Measurements from ENCODE around the gene DYNC1I2. TPM values are rescaled to one million over a fixed set of nuclear protein-coding genes. Genes with fewer than 3 reads are reported as not detected.

DYNC1I2 gene
- total RNA-seq, 2 experiments from 2014 or later: 42.3 to 58.5 TPM

DNA sequence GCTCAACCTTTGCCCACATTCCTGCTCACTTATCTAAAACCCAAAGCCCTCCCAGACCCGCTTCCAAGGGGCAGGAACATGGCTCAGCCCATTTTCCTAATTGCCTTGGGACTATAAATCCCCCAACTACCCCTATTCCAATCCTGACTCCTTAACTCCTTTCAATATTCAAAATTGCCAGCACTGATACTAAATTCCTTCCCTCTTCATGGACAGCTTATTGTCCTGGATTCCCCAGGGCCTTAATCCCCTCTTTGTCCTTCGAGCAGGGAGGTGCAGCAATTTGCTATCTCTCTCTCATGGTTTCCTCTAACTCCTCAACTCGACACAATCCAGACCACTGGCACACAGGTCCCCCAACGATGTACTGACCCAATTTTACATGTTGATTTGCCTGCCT lies 107.6 kb downstream of the DYNC1I2 start:
- TF ChIP-seq, protein P1, sequence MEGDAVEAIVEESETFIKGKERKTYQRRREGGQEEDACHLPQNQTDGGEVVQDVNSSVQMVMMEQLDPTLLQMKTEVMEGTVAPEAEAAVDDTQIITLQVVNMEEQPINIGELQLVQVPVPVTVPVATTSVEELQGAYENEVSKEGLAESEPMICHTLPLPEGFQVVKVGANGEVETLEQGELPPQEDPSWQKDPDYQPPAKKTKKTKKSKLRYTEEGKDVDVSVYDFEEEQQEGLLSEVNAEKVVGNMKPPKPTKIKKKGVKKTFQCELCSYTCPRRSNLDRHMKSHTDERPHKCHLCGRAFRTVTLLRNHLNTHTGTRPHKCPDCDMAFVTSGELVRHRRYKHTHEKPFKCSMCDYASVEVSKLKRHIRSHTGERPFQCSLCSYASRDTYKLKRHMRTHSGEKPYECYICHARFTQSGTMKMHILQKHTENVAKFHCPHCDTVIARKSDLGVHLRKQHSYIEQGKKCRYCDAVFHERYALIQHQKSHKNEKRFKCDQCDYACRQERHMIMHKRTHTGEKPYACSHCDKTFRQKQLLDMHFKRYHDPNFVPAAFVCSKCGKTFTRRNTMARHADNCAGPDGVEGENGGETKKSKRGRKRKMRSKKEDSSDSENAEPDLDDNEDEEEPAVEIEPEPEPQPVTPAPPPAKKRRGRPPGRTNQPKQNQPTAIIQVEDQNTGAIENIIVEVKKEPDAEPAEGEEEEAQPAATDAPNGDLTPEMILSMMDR (conservative IDR thresholded peaks at IDR 0.05; ENCODE audit: low read length): no peak
- no peak for TF ChIP-seq EZH2phosphoT487 (IDR thresholded peaks at IDR 0.05; ENCODE audit: borderline replicate concordance, low read depth, low read length)
- Histone ChIP-seq H3K4me2 (ENCODE audit: low read length) (no peak overlapping the region), H3K9me2 (ENCODE audit: insufficient read depth, low read length) (no peaks in the 10 kb centered on the region), H2AFZ (ENCODE audit: low read length) (no peak overlapping the region), H3K9me3 (ENCODE audit: low read length) (no peaks in the 10 kb centered on the region), H3K27ac (ENCODE audit: low read depth, low read length, poor library complexity, severe bottlenecking) (no peak overlapping the region), H3K4me3 (ENCODE audit: low read depth, low read length, poor library complexity, severe bottlenecking) (no peak overlapping the region), H3K36me3 (ENCODE audit: insufficient read depth, low read length) (peaks cover 48% of the 10 kb centered on the region), H3K79me2 (ENCODE audit: insufficient read depth, low read depth, low read length) (no peaks in the 10 kb centered on the region), H3K4me1 (ENCODE audit: insufficient read depth, low read length, poor library complexity, severe bottlenecking) (no peaks in the 10 kb centered on the region), H4K20me1 (ENCODE audit: insufficient read depth, low read length) (no peaks in the 10 kb centered on the region)
- intact Hi-C loops (cut with micrococcal nuclease; ENCODE audit: unreplicated experiment): no loop called here
- BruUV-seq (replicated peaks): no TSS peak
- POLR2A ChIA-PET: interaction anchor here (1.0 kb wide), 1 partner anchor 183 kb away, joined by 3 read pairs; no protein-coding TSS in a partner anchor
- CTCF ChIA-PET (ENCODE audit: unreplicated experiment): no interaction called here
- no peak for DNase-seq (ENCODE audit: low spot score)

Other genes starting within 250 kb of the DYNC1I2 start
- gene CYBRD1, start 165.0 kb upstream of the DYNC1I2 start, total RNA-seq (2014; rRNA removed; shearing (Covaris generic)): not detected in 2 replicates
- not detected in 2 replicates for gene CYBRD1, start 165.0 kb upstream of the DYNC1I2 start, total RNA-seq (2022)
- 21.0 and 28.1 TPM in 2 replicates for gene SLC25A12, start 206.8 kb downstream of the DYNC1I2 start, total RNA-seq (2014; rRNA removed; shearing (Covaris generic))
- gene SLC25A12, start 206.8 kb downstream of the DYNC1I2 start, total RNA-seq (2022): 29.7 and 32.3 TPM in 2 replicates
- gene HAT1, start 235.0 kb downstream of the DYNC1I2 start, total RNA-seq (2014; rRNA removed; shearing (Covaris generic)): 68.6 and 77.5 TPM in 2 replicates
- gene HAT1, start 235.0 kb downstream of the DYNC1I2 start, total RNA-seq (2022): 92.6 and 96.5 TPM in 2 replicates

Measured in OCI-LY7 (cell line).